ENCODE data around the gene DCDC1. TPM values are rescaled to one million over a fixed set of nuclear protein-coding genes. Genes with fewer than 3 reads are reported as not detected.
"Not testable (repeated sequence)": the region's sequence is repeated elsewhere in the genome, so short reads cannot be mapped to it uniquely, and the experiment has no call there.

DCDC1 gene
- total RNA-seq, 2 donors from 2014 or later = 0.42 TPM; not detected in 1

- Mint-ChIP-seq H3K4me3 (no peak overlapping the region), H3K9me3 (peaks cover 0 to 1% of the 10 kb centered on the region in 2 donors), H3K27ac (no peak overlapping the region), H3K27me3 (ENCODE audit: low read depth) (no peaks in the 10 kb centered on the region), H3K36me3 (ENCODE audit: insufficient read depth in 2 of 2) (peaks cover 0 to 3% of the 10 kb centered on the region in 2 donors), H3K4me1 (ENCODE audit: low read depth) (no peaks in the 10 kb centered on the region)
- ATAC-seq (replicated peaks in 1 of 2) (no peak), DNase-seq (no peak)
These were observed 46.4 kb downstream of the DCDC1 start for GRCh38 chr11:31323145-31323544.

DNA sequence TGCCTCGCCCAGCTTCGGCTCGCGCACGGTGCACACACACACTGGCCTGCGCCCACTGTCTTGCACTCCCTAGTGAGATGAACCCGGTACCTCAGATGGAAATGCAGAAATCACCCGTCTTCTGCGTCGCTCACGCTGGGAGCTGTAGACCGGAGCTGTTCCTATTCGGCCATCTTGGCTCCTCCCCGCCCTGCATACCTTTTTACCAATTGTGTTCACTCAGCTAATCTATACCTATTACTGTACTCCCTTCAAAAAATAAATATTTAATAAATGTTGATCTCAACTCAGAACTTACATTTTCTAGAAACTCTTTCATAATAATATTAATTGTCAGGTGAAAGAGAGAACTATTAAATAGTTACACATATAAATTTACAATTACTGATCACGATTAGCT is 48.0 kb downstream of the DCDC1 start:
- not testable (repeated sequence) for H3K27ac Mint-ChIP-seq; H3K4me3 Mint-ChIP-seq; H3K36me3 Mint-ChIP-seq (ENCODE audit: insufficient read depth in 2 of 2); H3K27me3 Mint-ChIP-seq (ENCODE audit: low read depth); ATAC-seq (replicated peaks in 1 of 2); H3K9me3 Mint-ChIP-seq; H3K4me1 Mint-ChIP-seq (ENCODE audit: low read depth); DNase-seq

DNA sequence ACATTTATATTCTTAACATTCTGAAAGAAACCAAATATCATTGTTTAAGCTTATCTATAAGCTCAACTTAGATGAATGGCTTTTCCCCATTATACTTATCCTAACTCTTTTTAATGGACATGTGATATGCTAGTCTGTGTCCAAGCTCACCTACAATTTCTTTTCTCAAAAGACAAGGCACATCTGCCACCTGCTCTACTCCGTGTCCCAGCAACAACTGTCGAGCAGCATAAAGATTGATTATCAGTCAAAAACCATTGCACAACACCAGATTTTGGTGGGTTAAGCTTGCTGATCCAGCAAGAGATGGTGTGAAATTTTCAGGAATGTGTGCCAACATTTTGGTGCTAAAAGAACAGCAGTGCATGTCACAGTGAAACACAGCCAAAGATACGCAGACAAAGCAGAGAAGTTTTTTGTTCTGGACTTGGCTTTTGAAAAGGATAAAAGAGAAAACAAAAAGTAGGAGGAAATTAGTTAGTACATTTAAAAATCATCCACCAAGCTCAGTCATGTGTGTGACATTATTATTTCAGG is 65.8 kb downstream of the DCDC1 start:
- H3K27me3 Mint-ChIP-seq (ENCODE audit: low read depth) = no peaks in the 10 kb centered on the region
- H3K4me1 Mint-ChIP-seq (ENCODE audit: low read depth) = no peaks in the 10 kb centered on the region
- no peaks in the 10 kb centered on the region for H3K9me3 Mint-ChIP-seq
- no peak overlapping the region for H3K4me3 Mint-ChIP-seq
- no peak for DNase-seq
- no peak overlapping the region for H3K27ac Mint-ChIP-seq
- no peak for ATAC-seq (replicated peaks in 1 of 2)
- H3K36me3 Mint-ChIP-seq (ENCODE audit: insufficient read depth in 2 of 2) = no peaks in the 10 kb centered on the region

DNA sequence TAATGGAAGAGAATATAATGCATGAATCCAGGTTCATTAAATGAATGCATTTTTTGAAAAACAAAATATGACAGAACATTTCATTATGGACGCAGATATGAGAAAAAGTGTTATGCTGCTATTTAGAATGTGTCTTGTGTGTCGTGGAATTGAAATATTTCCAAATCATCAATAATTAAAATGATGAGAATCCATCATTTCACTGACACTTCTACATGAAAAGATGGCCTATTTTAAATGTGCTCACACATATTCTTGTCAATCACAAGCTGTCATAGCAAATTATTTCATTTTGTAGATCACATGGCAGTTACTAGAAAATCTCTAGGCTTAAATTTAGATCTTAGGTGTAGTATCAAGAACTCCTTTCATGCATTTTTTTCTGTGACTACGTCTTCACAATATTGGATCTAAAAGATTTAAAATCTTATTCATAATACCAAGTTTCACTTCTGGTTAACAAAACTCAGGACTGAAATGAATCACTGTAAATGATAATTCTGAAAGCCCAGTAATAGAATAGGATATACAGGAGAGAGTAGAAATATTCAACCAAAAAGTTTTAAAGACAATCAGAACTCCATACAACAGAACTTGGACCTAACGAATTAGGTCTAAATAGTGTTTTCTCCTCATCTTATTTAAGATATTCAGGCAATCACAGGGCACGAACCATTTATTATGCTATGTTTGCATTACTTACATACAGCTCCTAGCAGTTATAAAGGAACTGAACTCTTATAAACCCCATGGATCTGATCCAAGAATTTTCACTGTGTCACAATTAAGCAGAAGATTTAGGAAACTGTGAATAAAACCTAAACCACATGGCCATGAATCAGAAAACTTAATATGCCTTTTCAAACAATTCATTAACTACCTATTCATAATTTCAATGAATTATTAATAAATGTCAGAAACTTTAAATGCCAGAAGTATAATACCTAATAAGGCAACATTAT is 67.7 kb downstream of the DCDC1 start:
- no peak for ATAC-seq (replicated peaks in 1 of 2)
- no peaks in the 10 kb centered on the region for H3K36me3 Mint-ChIP-seq (ENCODE audit: insufficient read depth in 2 of 2)
- no peaks in the 10 kb centered on the region for H3K4me1 Mint-ChIP-seq (ENCODE audit: low read depth)
- H3K4me3 Mint-ChIP-seq = no peak overlapping the region
- no peaks in the 10 kb centered on the region for H3K27me3 Mint-ChIP-seq (ENCODE audit: low read depth)
- H3K27ac Mint-ChIP-seq = no peak overlapping the region
- DNase-seq = no peak
- H3K9me3 Mint-ChIP-seq = no peaks in the 10 kb centered on the region

- Mint-ChIP-seq H3K4me1 (ENCODE audit: low read depth) (no peaks in the 10 kb centered on the region), H3K27ac (no peak overlapping the region), H3K9me3 (no peaks in the 10 kb centered on the region), H3K36me3 (ENCODE audit: insufficient read depth in 2 of 2) (no peaks in the 10 kb centered on the region), H3K27me3 (ENCODE audit: low read depth) (no peaks in the 10 kb centered on the region), H3K4me3 (no peak overlapping the region)
- DNase-seq (no peak), ATAC-seq (replicated peaks in 1 of 2) (no peak)
These were observed 74.2 kb downstream of the DCDC1 start for GRCh38 chr11:31295308-31295707.

DNA sequence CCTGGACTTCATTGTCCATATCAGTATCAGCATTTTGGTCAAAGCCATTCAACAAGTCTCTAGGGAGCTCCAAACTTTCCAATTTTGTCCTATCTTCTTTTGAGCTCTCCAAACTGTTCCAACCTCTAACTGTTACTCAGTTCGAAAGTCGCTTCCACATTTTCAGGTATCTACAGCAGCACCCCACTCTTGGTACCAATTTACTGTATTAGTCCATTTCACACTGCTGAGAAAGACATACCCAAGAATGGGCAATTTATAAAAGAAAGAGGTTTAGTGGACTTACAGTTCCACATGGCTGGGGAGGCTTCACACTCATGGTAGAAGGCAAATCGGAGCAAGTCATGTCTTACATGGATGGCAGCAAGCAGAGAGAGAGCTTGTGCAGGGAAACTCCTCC is 96.0 kb downstream of the DCDC1 start:
- H3K36me3 Mint-ChIP-seq (ENCODE audit: insufficient read depth in 2 of 2); H3K27me3 Mint-ChIP-seq (ENCODE audit: low read depth); DNase-seq; H3K27ac Mint-ChIP-seq; H3K4me3 Mint-ChIP-seq; ATAC-seq (replicated peaks in 1 of 2); H3K4me1 Mint-ChIP-seq (ENCODE audit: low read depth): not testable (repeated sequence)
- H3K9me3 Mint-ChIP-seq = peaks cover 18 to 19% of the 10 kb centered on the region in 2 donors

- peaks cover 6 to 9% of the 10 kb centered on the region in 2 donors for H3K9me3 Mint-ChIP-seq
- no peaks in the 10 kb centered on the region for H3K4me1 Mint-ChIP-seq (ENCODE audit: low read depth)
- DNase-seq (no peak), ATAC-seq (replicated peaks in 1 of 2) (no peak)
- peaks cover 5% of the 10 kb centered on the region for H3K27me3 Mint-ChIP-seq (ENCODE audit: low read depth)
- H3K36me3 Mint-ChIP-seq (ENCODE audit: insufficient read depth in 2 of 2) = peaks cover 2 to 4% of the 10 kb centered on the region in 2 donors
- no peak overlapping the region for H3K27ac Mint-ChIP-seq
- no peak overlapping the region for H3K4me3 Mint-ChIP-seq
These were observed 101.8 kb downstream of the DCDC1 start for GRCh38 chr11:31267720-31268119.

- H3K27ac Mint-ChIP-seq = no peak overlapping the region
- H3K4me1 Mint-ChIP-seq (ENCODE audit: low read depth) = no peaks in the 10 kb centered on the region
- peaks cover 7% of the 10 kb centered on the region for H3K27me3 Mint-ChIP-seq (ENCODE audit: low read depth)
- no peaks in the 10 kb centered on the region for H3K36me3 Mint-ChIP-seq (ENCODE audit: insufficient read depth in 2 of 2)
- no peaks in the 10 kb centered on the region for H3K9me3 Mint-ChIP-seq
- no peak for ATAC-seq (replicated peaks in 1 of 2)
- DNase-seq = no peak
- H3K4me3 Mint-ChIP-seq = no peak overlapping the region
These were observed 104.7 kb downstream of the DCDC1 start for GRCh38 chr11:31264834-31265233.

GRCh38 chr11:31262761-31263160 is 106.8 kb downstream of the DCDC1 start:
- no peak overlapping the region for H3K4me3 Mint-ChIP-seq
- no peak for DNase-seq
- H3K4me1 Mint-ChIP-seq (ENCODE audit: low read depth) = no peaks in the 10 kb centered on the region
- H3K36me3 Mint-ChIP-seq (ENCODE audit: insufficient read depth in 2 of 2) = no peaks in the 10 kb centered on the region
- H3K27ac Mint-ChIP-seq = no peak overlapping the region
- peaks cover 7% of the 10 kb centered on the region for H3K27me3 Mint-ChIP-seq (ENCODE audit: low read depth)
- no peaks in the 10 kb centered on the region for H3K9me3 Mint-ChIP-seq
- ATAC-seq (replicated peaks in 1 of 2) = no peak

- DNase-seq (no peak), ATAC-seq (replicated peaks in 1 of 2) (no peak)
- Mint-ChIP-seq H3K36me3 (ENCODE audit: insufficient read depth in 2 of 2) (no peaks in the 10 kb centered on the region), H3K27me3 (ENCODE audit: low read depth) (peaks cover 7% of the 10 kb centered on the region), H3K4me1 (ENCODE audit: low read depth) (no peaks in the 10 kb centered on the region), H3K4me3 (no peak overlapping the region), H3K27ac (no peak overlapping the region), H3K9me3 (no peaks in the 10 kb centered on the region)
These were observed 109.7 kb downstream of the DCDC1 start for GRCh38 chr11:31259797-31260196.

- Mint-ChIP-seq H3K4me3 (no peak overlapping the region), H3K27ac (no peak overlapping the region), H3K27me3 (ENCODE audit: low read depth) (peaks cover 9% of the 10 kb centered on the region), H3K4me1 (ENCODE audit: low read depth) (no peaks in the 10 kb centered on the region), H3K9me3 (no peaks in the 10 kb centered on the region), H3K36me3 (ENCODE audit: insufficient read depth in 2 of 2) (no peaks in the 10 kb centered on the region)
- ATAC-seq (replicated peaks in 1 of 2) (no peak), DNase-seq (no peak)
These were observed 115.1 kb downstream of the DCDC1 start for GRCh38 chr11:31254415-31254814.

- no peaks in the 10 kb centered on the region for H3K36me3 Mint-ChIP-seq (ENCODE audit: insufficient read depth in 2 of 2)
- no peaks in the 10 kb centered on the region for H3K9me3 Mint-ChIP-seq
- H3K27me3 Mint-ChIP-seq (ENCODE audit: low read depth) = peaks cover 9% of the 10 kb centered on the region
- DNase-seq (no peak), ATAC-seq (replicated peaks in 1 of 2) (no peak)
- no peak overlapping the region for H3K27ac Mint-ChIP-seq
- no peaks in the 10 kb centered on the region for H3K4me1 Mint-ChIP-seq (ENCODE audit: low read depth)
- H3K4me3 Mint-ChIP-seq = no peak overlapping the region
These were observed 120.8 kb downstream of the DCDC1 start for GRCh38 chr11:31248768-31249167.

DNA sequence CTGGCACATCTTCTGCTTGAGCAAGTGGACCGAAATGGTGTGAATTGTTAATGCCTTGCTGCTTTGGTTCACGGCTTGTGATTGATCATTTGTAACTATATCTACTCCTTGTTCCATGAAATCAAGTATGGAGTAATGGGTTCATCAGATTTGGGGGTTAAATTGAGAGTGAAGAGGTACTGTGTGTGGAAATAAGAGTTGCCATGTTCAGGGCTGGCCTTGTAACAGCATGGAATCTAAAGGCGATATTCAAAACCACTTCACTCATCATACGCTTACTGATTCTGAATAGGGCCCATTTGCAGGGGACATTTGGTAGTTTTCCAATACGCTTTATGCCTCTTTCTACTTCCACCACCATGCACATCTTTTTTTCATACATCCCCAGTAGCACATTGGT is 122.2 kb downstream of the DCDC1 start:
- H3K4me3 Mint-ChIP-seq = no peak overlapping the region
- no peak for ATAC-seq (replicated peaks in 1 of 2)
- H3K27ac Mint-ChIP-seq = no peak overlapping the region
- H3K4me1 Mint-ChIP-seq (ENCODE audit: low read depth) = no peaks in the 10 kb centered on the region
- no peak for DNase-seq
- H3K9me3 Mint-ChIP-seq = no peaks in the 10 kb centered on the region
- peaks cover 9% of the 10 kb centered on the region for H3K27me3 Mint-ChIP-seq (ENCODE audit: low read depth)
- no peaks in the 10 kb centered on the region for H3K36me3 Mint-ChIP-seq (ENCODE audit: insufficient read depth in 2 of 2)
